Fibroblast of mammary gland (primary cell): Measurements from ENCODE around the gene NOXO1.

ENCODE experiments used
- DNase-seq: peaks from one replicate; pipeline ENCODE4 v3.0.0-alpha.2; 2010; ENCODE audit warnings: low read depth
- H3K4me3 ChIP-seq: 2 replicates; pipeline ENCODE4 v1.5.1; 2011; ENCODE audit warnings: low read depth, mild to moderate bottlenecking, low read length, moderate library complexity; ENCODE audit not compliant: control insufficient read depth
- CTCF ChIP-seq: conservative IDR thresholded peaks from 2 replicates; pipeline ENCODE4 v1.5.1; 2011; ENCODE audit warnings: low read depth, low read length, inconsistent platforms; ENCODE audit not compliant: control insufficient read depth, insufficient read depth

Gene NOXO1

GRCh38 chr16:1990351-1991134, 9.3 kb upstream of the NOXO1 start:
- DNase-seq = no peak
- H3K4me3 ChIP-seq = no peak overlapping the region
- TF ChIP-seq CTCF = no peak

GRCh38 chr16:1990101-1990350, 8.8 kb upstream of the NOXO1 start:
- no peak for DNase-seq
- H3K4me3 ChIP-seq = no peak overlapping the region
- TF ChIP-seq CTCF = no peak

- no peak for TF ChIP-seq CTCF
- H3K4me3 ChIP-seq = no peak within 1 kb of the TSS
- no peak for DNase-seq
Observed at GRCh38 chr16:1989209-1990100, 8.2 kb upstream of the NOXO1 start, which contains the start of gene SYNGR3. Gene SYNGR3 (plus strand): TSS chr16:1989970. CDS start chr16:1990103, 133 bp downstream.

GRCh38 chr16:1987198-1987597, 5.9 kb upstream of the NOXO1 start:
- no peak for TF ChIP-seq CTCF
- no peak for DNase-seq

GRCh38 chr16:1985466-1986150, 4.3 kb upstream of the NOXO1 start:
- no peak for DNase-seq
- TF ChIP-seq CTCF = no peak
- no peak overlapping the region for H3K4me3 ChIP-seq

More at GRCh38 chr16:1987198-1987597, 5.9 kb upstream of the NOXO1 start:
- no peak overlapping the region for H3K4me3 ChIP-seq

- peak overlapping the region; percentile 70 for H3K4me3 ChIP-seq
- DNase-seq = no peak
Observed at GRCh38 chr16:1984347-1985225, 3.3 kb upstream of the NOXO1 start.

More at GRCh38 chr16:1984347-1985225, 3.3 kb upstream of the NOXO1 start:
- TF ChIP-seq CTCF = no peak
